ENCODE data around the gene FAM184A. TPM values are rescaled to one million over a fixed set of nuclear protein-coding genes. Genes with fewer than 3 reads are reported as not detected.
"Not testable (repeated sequence)": the region's sequence is repeated elsewhere in the genome, so short reads cannot be mapped to it uniquely, and the experiment has no call there.

The FAM184A gene
- total RNA-seq, 4 donors from 2014 or later = 0.30 to 3.8 (median 1.1) TPM

DNA sequence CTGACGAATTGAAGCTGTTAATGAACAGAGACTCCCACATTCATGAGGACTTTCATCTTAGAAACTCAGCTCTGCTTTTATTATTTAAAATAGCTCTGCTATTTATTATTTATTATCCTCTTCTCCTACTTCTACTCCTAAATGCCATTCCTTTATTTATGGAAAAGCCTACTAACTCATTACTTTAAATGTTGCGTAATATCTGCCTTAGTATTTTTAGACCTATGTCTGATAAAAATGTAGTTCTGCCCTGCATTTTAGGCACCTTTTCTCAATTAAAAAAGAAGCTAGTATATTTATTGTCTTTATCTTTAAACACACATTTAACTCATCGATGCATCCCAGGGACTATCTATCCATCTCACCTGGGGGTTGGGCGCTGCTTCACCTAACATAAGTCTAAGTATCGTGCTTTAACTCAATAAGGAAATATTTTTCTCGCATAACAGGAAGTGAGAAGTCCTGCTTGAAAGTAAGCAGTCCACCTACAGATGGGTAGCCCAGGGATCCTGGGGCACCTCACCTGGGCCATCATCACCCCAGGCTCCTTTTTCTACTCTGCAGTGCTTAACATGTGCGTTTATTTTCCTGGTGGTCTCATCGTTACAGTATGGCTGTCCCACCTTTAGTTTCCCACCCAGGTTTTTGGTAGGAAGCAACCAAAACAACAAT lies 31.3 kb upstream of the FAM184A start:
- intact Hi-C loops (cut with DNase I) = loop anchor here (5.0 kb wide), 1 partner anchor 142 kb away; no protein-coding TSS in a partner anchor
- no peak for DNase-seq
- Histone ChIP-seq H3K27me3 (peaks cover 0 to 4% (median 0%) of the 10 kb centered on the region in 4 donors), H3K27ac (no peak overlapping the region), H3K4me3 (no peak overlapping the region), H3K9me3 (no peaks in the 10 kb centered on the region), H3K4me1 (no peaks in the 10 kb centered on the region), H3K36me3 (no peaks in the 10 kb centered on the region)
- 69 to 74% methylated on average over 6 to 8 of the region's 8 CpGs for WGBS, 2 donors
- TF ChIP-seq, protein P1, sequence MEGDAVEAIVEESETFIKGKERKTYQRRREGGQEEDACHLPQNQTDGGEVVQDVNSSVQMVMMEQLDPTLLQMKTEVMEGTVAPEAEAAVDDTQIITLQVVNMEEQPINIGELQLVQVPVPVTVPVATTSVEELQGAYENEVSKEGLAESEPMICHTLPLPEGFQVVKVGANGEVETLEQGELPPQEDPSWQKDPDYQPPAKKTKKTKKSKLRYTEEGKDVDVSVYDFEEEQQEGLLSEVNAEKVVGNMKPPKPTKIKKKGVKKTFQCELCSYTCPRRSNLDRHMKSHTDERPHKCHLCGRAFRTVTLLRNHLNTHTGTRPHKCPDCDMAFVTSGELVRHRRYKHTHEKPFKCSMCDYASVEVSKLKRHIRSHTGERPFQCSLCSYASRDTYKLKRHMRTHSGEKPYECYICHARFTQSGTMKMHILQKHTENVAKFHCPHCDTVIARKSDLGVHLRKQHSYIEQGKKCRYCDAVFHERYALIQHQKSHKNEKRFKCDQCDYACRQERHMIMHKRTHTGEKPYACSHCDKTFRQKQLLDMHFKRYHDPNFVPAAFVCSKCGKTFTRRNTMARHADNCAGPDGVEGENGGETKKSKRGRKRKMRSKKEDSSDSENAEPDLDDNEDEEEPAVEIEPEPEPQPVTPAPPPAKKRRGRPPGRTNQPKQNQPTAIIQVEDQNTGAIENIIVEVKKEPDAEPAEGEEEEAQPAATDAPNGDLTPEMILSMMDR (IDR thresholded peaks at IDR 0.05) = no peak
- TF ChIP-seq POLR2A (IDR thresholded peaks at IDR 0.05) = no peak

DNA sequence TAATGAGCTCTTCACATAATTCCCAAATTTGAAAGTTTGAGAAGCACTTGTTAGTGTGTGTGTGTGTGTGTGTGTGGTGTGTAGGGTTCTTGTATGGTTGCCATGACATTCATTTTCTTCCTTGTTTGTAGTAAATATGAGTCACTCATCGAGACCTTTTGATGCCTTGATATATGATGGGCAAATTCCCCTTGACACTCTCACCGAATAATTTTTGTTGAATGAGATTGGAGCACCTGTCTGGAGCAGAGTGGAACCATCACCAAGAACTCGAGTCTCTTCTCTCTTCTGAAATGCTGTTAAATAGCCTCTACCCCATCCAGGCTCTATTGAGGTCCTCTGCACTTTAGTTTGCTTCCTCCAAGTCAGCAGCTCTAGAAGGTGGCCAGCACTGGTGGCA lies 29.6 kb upstream of the FAM184A start:
- WGBS, 2 donors = 47 to 52% methylated on average over 3 of the region's 3 CpGs
- peaks cover 0 to 4% (median 0%) of the 10 kb centered on the region in 4 donors for H3K27me3 ChIP-seq
- no peaks in the 10 kb centered on the region for H3K4me1 ChIP-seq
- no peak for DNase-seq
- intact Hi-C loops (cut with DNase I) = no loop called here
- H3K9me3 ChIP-seq = no peaks in the 10 kb centered on the region
- no peak overlapping the region for H3K27ac ChIP-seq
- H3K36me3 ChIP-seq = no peaks in the 10 kb centered on the region
- no peak overlapping the region for H3K4me3 ChIP-seq
- TF ChIP-seq POLR2A (IDR thresholded peaks at IDR 0.05) = no peak
- TF ChIP-seq, protein P1 (IDR thresholded peaks at IDR 0.05) = no peak

DNA sequence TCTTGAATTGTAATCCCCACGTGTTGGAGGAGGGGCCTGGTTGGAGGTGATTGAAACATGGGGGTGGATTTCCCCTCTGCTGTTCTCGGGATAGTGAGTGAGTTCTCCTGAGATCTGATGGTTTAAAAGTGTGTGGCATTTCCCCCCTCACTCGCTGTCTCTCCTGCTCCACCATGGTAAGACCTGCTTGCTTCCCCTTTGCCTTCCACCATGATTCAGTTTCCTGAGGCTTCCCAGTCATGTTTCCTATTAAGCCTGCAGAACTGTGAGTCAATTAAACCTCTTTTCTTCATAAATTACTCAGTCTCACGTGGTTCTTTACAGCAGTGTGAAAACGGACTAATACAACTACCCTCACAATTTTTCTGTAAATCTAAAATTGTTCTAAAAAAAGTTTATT lies 26.8 kb upstream of the FAM184A start:
- intact Hi-C loops (cut with DNase I) = no loop called here
- DNase-seq = no peak

DNA sequence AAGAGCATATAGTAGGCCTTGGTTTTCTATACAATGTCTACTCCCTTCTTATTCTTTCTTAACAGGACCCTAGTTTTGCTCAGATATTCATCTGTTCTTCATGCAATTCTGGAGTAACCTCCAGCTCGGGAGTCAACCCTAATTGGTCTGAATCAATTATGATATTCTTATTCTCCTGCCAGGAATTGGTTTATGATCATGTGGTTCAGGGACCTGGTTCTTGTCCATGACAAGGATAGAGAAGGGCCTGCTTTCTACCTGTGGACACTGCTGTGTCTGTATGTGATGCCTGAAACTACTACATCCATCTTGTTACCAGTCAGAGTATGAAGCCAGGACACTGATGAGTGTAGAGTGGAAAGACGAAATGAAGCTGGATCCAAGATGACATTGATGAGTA lies 24.4 kb upstream of the FAM184A start:
- Histone ChIP-seq H3K4me3 (no peak overlapping the region), H3K27ac (no peak overlapping the region), H3K9me3 (no peaks in the 10 kb centered on the region), H3K36me3 (no peaks in the 10 kb centered on the region), H3K4me1 (no peaks in the 10 kb centered on the region), H3K27me3 (no peaks in the 10 kb centered on the region)
- DNase-seq = no peak
- intact Hi-C loops (cut with DNase I) = no loop called here
- TF ChIP-seq, protein P1 (IDR thresholded peaks at IDR 0.05) = no peak
- TF ChIP-seq POLR2A (IDR thresholded peaks at IDR 0.05) = no peak
- WGBS, 2 donors = 80 to 86% methylated on average over 2 of the region's 2 CpGs

More for the DNA sequence above, 26.8 kb upstream of the FAM184A start:
- TF ChIP-seq, protein P1 (IDR thresholded peaks at IDR 0.05) = no peak
- no peak for TF ChIP-seq POLR2A (IDR thresholded peaks at IDR 0.05)
- whole genome bisulfite sequencing, 2 donors = 51 to 72% methylated on average over 5 of the region's 5 CpGs
- H3K27ac ChIP-seq = no peak overlapping the region
- peaks cover 0 to 4% (median 0%) of the 10 kb centered on the region in 4 donors for H3K27me3 ChIP-seq
- no peak overlapping the region for H3K4me3 ChIP-seq
- H3K36me3 ChIP-seq = no peaks in the 10 kb centered on the region
- H3K9me3 ChIP-seq = no peaks in the 10 kb centered on the region
- H3K4me1 ChIP-seq = no peaks in the 10 kb centered on the region

DNA sequence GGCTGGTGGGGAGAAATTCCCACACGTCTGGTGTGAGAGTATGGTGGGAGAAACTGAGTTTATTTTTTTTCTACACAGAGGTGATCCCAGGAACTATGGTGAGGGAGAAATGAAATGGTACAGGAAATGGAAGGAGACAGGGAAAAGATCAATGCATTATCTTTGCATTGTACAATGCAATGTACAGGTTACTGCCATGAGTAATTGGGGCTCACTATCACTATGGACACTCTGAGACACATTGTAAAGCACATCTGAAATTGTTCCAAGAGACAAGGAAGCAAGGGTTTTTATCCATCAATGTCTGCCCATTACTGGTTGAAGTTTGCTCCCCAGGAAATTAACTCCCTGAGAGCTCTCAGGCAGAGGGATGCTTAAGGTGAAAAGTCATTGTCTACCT lies 21.7 kb upstream of the FAM184A start:
- no peak overlapping the region for H3K4me3 ChIP-seq
- H3K27ac ChIP-seq = no peak overlapping the region
- peaks cover 0 to 18% (median 5%) of the 10 kb centered on the region in 3 donors for H3K4me1 ChIP-seq
- intact Hi-C loops (cut with DNase I) = no loop called here
- H3K27me3 ChIP-seq = no peaks in the 10 kb centered on the region
- no peaks in the 10 kb centered on the region for H3K9me3 ChIP-seq
- H3K36me3 ChIP-seq = no peaks in the 10 kb centered on the region
- no peak for TF ChIP-seq POLR2A (IDR thresholded peaks at IDR 0.05)
- TF ChIP-seq, protein P1 (IDR thresholded peaks at IDR 0.05) = no peak
- 85 to 100% methylated on average over 1 of the region's 1 CpG for whole genome bisulfite sequencing, 2 donors
- DNase-seq = no peak

DNA sequence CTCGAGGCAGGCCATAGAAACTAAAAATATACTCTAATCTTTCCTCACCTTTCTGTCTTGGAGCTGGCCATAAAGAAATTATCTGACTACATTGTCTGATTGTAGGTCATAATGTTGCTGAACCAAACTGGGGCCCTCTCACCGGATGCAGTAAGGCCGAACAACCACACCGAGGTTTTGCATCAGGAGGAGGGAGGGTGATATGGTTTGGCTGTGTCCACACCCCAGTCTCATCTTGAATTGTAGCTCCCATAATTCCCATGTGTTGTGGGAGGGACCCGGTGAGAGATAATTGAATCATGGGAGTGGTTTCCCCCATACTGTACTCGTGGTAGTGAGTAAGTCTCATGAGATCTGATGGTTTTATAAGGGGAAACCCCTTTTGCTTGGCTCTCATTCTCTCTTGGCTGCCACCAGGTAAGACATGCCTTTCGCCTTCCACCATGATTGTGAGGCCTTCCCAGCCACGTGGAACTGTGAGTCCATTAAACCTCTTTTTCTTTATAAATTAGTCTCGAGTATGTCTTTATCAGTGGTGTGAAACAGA lies 19.4 kb upstream of the FAM184A start:
- DNase-seq; H3K9me3 ChIP-seq; H3K27me3 ChIP-seq; intact Hi-C loops (cut with DNase I); H3K36me3 ChIP-seq; H3K4me3 ChIP-seq: not testable (repeated sequence)
- peak overlapping the region in 1 of 4 donors; percentile 54 for H3K27ac ChIP-seq
- H3K4me1 ChIP-seq = peaks cover 0 to 18% (median 5%) of the 10 kb centered on the region in 3 donors
- 66 to 83% methylated on average over 9 of the region's 9 CpGs for WGBS, 2 donors

Data from esophagus squamous epithelium (tissue), 5 donors.